Neural progenitor cell (in vitro differentiated cells): ENCODE data around the gene TOR3A.

Experiments used
- CTCF ChIP-seq: fragments of 200-600 bp; sonication (generic); IDR thresholded peaks from 2 replicates; pipeline ENCODE4 v1.5.1; 2017; ENCODE audit warnings: antibody characterized with exemption, mild to moderate bottlenecking
- EZH2 ChIP-seq: fragments of 200-600 bp; sonication (generic); IDR thresholded peaks from 2 replicates; pipeline ENCODE4 v1.6.1; 2017; ENCODE audit warnings: antibody characterized with exemption, mild to moderate bottlenecking, moderate library complexity
- EZH2phosphoT487 ChIP-seq: fragments of 200-600 bp; sonication (generic); IDR thresholded peaks from 2 replicates; pipeline ENCODE4 v1.6.1; 2017; ENCODE audit warnings: antibody characterized with exemption

- no peak for TF ChIP-seq EZH2phosphoT487
- no peak for TF ChIP-seq EZH2
- TF ChIP-seq CTCF, result no peak
Measured at GRCh38 chr1:179055937-179056336, 25.9 kb upstream of the TOR3A start.
